HG02973 (cell line): ENCODE measurements around the gene ALKBH2.

Experiments
- ATAC-seq: cut with Tn5 transposase; IDR thresholded peaks from one replicate; pipeline ENCODE4 v1.9.1; 2021; ENCODE audit warnings: moderate library complexity; ENCODE audit not compliant: unreplicated experiment

ALKBH2 gene

GRCh38 chr12:109114644-109115043 is 21.4 kb upstream of the ALKBH2 start:
- no peak for ATAC-seq

DNA sequence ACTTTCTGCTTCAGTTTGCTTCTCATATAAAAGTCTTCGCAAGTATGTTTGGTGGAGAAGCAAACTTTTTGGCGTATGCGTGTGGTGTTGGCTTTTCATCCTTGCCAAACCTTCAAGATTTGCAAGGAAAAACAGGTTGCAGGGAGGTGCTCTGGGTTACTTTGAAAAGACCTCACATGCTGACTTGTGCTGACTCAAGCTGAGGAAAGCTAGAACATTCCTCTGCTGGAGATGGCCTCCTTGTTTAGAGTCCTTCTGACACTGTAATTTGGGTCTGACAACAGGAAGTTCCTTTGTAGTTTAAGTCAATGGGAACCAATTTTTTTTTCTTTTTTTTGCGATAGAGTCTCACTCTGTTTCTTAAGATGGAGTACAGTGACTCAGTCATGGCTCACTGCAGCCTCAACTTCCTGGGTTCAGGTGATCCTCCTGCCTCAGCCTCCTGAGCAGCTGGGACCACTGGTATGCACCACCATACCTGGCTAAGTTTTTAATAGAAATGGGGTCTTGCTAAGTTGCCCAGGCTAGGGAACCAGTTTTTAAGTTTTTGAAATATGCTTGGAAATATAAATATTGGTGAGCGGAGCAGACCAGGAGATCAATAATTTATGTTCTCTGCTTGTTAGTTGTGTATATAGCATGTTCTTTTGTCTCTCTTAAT is 20.5 kb upstream of the ALKBH2 start:
- no peak for ATAC-seq

GRCh38 chr12:109112720-109113465 is 19.6 kb upstream of the ALKBH2 start:
- no peak for ATAC-seq

GRCh38 chr12:109110988-109111495 is 17.8 kb upstream of the ALKBH2 start:
- no peak for ATAC-seq

DNA sequence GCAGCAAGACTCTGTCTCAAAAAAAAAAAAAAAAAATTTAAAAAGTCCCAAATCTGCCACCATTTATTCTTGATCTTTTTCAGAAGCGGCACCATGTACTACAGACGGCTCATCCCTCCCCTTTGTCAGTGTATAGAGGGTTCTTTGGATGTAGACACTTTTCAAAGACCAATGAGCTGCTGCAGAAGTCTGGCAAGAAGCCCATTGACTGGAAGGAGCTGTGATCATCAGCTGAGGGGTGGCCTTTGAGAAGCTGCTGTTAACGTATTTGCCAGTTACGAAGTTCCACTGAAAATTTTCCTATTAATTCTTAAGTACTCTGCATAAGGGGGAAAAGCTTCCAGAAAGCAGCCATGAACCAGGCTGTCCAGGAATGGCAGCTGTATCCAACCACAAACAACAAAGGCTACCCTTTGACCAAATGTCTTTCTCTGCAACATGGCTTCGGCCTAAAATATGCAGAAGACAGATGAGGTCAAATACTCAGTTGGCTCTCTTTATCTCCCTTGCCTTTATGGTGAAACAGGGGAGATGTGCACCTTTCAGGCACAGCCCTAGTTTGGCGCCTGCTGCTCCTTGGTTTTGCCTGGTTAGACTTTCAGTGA is 16.6 kb upstream of the ALKBH2 start:
- ATAC-seq: no peak

- ATAC-seq: no peak
Measured at GRCh38 chr12:109105176-109105575, 11.9 kb upstream of the ALKBH2 start.

GRCh38 chr12:109102491-109102890 is 9.2 kb upstream of the ALKBH2 start:
- no peak for ATAC-seq

- ATAC-seq: no peak
Measured at GRCh38 chr12:109100741-109101140, 7.5 kb upstream of the ALKBH2 start.

GRCh38 chr12:109099431-109100020 is 6.3 kb upstream of the ALKBH2 start:
- ATAC-seq: no peak

GRCh38 chr12:109098651-109099050 is 5.4 kb upstream of the ALKBH2 start:
- ATAC-seq: no peak

DNA sequence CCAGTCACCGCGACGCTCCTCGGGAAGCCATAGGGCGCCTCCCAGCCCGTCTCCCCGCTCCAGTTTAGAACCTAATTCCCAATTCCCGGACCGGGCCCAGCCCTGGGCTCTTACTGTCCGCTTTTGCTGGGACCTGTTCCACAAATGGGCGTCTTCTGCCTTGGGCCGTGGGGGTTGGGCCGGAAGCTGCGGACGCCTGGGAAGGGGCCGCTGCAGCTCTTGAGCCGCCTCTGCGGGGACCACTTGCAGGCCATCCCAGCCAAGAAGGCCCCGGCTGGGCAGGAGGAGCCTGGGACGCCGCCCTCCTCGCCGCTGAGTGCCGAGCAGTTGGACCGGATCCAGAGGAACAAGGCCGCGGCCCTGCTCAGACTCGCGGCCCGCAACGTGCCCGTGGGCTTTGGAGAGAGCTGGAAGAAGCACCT is 4.9 kb upstream of the ALKBH2 start:
- peak; percentile 18 for ATAC-seq

- ATAC-seq: peak; percentile 87
Measured at GRCh38 chr12:109097435-109098182, 4.3 kb upstream of the ALKBH2 start, which contains the start of gene UNG. Gene UNG, plus strand, starts transcription at chr12:109097597. Its CDS starts 83 bp downstream, at chr12:109097680.

DNA sequence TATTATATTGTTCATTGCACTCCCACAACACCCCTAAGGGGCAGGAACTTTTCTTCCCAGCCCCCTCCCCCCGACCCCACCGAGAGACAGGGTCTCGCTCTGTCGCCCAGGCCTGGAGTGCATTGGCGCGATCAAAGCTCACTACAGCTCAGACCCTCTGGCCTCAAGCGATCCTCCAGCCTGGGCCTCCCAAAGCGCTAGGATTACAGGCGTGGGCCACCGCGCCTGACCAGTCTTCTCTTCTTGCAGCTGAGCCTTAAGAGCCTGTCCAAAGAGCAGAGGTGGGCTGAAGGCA is 3.8 kb upstream of the ALKBH2 start:
- no peak for ATAC-seq

DNA sequence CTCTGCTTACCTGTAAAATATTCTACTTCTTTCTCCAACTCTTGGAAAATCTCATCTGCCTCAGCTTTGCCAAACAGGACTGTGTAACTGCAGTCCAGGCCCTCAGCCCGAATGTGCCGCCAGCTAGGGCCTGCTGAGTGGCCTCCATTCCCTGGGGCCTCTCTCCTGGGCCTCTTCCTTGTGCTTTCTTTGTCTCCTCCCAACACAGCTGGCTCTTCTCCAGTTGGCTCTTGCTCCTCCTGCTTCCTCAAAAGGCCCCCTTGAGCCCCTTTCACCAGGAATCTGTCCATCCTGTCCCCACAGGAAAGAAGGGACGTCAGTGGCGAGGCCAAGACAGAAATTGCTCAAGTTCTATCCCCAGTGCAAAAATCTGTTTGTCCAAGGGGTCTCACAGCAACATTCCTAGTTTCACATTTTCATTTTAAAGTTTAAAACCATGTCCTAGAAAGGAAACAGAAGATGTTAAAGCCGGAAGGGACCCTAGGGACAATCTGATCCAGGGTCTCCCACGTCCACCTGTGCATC is 713 bp downstream of the ALKBH2 start:
- no peak for ATAC-seq

DNA sequence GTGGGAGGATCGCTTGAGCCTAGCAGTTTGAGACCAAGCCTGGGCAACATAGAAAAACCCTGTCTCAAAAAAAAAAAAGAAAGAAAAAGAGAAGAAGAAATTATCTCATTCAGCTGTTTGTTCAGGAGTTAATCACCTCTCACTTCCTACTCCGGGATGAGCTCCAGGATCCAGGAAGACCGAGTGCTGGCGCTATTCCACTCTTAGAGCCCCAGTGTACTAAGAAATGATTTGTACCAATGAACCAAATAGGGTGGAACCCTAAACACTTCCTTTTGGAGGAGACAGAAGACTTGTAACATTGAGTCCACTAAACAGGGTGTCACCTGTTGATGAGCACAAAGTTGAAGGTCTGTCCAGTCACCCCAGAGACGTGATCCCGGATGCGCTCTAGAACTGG is 3.6 kb downstream of the ALKBH2 start:
- no peak for ATAC-seq

DNA sequence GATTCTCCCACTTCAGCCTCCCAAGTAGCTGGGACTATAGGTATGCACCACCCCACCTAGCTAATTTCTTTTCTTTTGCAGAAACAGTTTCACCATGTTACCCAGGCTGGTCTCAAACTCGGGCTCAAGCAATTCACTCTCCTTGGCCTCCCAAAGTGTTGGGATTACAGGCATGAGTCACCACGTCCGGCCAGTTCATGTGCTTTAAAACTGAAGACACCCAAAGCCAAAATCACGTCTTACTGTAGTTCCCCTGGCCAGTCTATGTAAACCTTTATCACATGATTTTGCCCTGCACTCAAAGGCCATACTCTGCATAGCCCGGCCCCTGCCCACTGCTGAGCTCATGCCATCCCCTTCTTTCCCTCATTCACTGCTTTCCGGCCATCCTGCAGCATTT is 4.5 kb downstream of the ALKBH2 start:
- no peak for ATAC-seq

DNA sequence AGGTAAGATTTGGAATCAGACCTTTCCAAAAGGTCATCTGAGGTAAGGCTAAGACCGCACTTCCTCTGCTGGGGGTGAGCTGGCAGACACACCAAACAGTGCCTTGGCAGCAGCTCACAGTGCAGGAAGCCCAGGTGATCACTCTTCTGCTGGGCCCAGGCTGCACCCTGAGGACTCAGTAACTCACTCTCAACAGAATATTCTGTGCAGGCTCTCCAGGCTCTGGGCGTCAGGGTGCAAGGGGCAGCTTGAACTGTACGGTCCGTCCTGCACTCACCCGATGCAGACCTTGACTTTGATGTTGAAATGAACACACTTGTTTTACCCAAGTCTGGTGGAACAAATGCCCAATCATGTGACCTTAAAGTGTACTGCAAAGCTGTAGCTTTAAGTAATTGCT is 6.0 kb downstream of the ALKBH2 start:
- ATAC-seq: no peak

GRCh38 chr12:109085590-109085989 is 7.7 kb downstream of the ALKBH2 start:
- no peak for ATAC-seq

GRCh38 chr12:109084425-109084824 is 8.8 kb downstream of the ALKBH2 start:
- ATAC-seq: no peak

- no peak for ATAC-seq
Measured at GRCh38 chr12:109082751-109083150, 10.5 kb downstream of the ALKBH2 start.

DNA sequence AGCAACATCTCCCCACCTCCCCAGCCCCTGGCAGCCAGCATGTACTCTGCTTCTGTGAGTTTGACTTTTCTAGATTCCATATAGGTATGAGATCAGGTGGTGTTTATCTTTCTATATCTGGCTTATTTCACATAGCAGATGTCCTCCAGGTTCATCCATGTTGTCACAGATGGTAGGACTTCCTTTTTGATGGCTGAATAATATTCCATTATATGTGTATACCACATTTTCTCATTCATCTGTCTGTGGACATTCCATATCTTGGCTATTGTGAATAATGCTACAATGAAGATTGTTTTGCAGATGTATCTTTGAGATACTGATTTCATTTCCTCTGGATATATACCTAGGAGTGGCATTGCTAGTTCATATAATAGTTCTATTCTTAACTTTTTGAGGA is 18.4 kb downstream of the ALKBH2 start:
- ATAC-seq: no peak
